GM21367 (cell line): ENCODE measurements around the gene C8A.

Source experiments
- ATAC-seq: cut with Tn5 transposase; IDR thresholded peaks from one replicate; pipeline ENCODE4 v1.9.1; 2021; ENCODE audit not compliant: unreplicated experiment

C8A gene

GRCh38 chr1:56890229-56890628 lies 35.6 kb downstream of the C8A start:
- no peak for ATAC-seq

GRCh38 chr1:56894014-56894413 lies 39.4 kb downstream of the C8A start:
- ATAC-seq: no peak

- ATAC-seq: no peak
These were observed 42.8 kb downstream of the C8A start for GRCh38 chr1:56897150-56898004.

GRCh38 chr1:56898005-56898373 lies 43.4 kb downstream of the C8A start:
- ATAC-seq: no peak

- ATAC-seq: no peak
These were observed 44.3 kb downstream of the C8A start for GRCh38 chr1:56898879-56899278.

- no peak for ATAC-seq
These were observed 47.1 kb downstream of the C8A start for GRCh38 chr1:56901716-56902115.

- no peak for ATAC-seq
These were observed 49.2 kb downstream of the C8A start for GRCh38 chr1:56903778-56904177.

GRCh38 chr1:56904663-56905397 lies 50.2 kb downstream of the C8A start:
- no peak for ATAC-seq

DNA sequence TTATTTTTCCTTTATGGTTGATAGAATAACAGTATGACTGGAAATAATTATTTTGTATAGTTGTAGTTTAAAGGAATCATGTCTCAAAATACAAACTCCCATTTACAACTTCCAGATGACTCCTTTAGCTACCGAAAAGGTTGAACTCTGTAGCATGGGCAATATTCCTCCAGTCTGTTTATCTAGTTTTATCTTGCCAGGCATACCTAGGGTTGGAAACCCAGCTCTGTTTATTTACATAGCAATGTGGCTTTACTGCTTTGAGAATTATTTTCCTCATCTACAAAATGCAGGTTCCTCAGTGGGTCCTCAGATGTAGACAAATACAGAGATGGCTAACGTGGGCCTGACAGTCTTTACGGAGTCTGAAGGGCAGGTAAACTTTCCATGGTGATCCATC lies 51.1 kb downstream of the C8A start:
- no peak for ATAC-seq

DNA sequence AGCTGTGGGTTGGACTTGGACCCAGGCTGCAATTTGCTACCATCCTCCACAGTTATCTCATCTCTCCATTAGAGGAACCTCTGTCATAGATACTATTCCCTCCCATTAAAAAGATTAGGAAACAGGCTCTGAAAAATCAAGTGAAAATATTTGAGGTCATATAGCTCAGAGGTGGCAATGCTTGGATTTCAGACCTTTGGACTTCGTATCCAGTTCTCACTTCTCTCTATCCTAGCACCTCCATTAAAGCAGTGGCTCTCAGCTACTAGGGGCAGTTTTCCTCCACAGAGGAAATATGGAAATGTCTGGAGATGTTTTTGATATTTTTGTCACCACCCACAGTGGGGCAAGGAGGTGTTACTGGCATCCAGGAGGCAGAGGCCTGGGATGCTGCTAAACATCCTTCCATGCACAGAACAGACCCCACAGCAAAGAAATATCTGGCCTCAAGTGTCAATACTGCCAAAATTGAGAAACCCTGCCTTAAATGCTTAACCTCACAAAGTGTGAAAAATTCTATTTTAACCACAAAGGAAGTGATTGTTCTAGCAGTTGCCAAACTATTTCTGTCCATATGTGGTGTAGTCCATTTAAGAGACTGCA lies 54.1 kb downstream of the C8A start:
- ATAC-seq: no peak

DNA sequence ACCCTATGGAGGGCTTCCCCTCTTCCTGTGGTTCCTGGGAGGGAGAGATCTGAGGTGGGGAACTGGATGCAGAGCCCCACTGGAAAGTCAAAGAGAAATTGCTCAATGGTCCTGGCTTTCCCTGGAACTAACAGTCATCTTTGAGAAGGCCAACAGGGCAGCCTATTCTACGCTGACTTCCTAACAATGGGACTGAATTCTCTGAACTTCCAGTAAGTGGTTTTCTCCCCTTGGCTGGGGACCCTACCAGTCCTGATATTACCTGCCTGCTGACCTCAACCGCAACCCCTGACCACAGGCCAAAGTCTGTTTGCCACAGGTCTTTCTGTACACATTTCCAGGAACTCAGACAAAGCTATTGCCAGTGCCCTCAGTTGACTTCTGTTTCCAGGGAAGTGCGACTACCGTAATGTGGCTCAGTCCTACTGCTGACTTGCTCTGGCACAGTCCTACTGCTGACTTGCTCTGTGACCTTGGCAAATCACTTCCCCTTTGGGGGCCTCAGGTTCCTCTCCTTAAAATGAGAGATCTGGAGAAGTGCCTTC lies 55.9 kb downstream of the C8A start:
- no peak for ATAC-seq

GRCh38 chr1:56911098-56911938 lies 56.7 kb downstream of the C8A start:
- no peak for ATAC-seq

- no peak for ATAC-seq
These were observed 57.7 kb downstream of the C8A start for GRCh38 chr1:56912325-56912724.

- ATAC-seq: no peak
These were observed 61.4 kb downstream of the C8A start for GRCh38 chr1:56915960-56916359.

GRCh38 chr1:56916630-56917029 lies 62.0 kb downstream of the C8A start:
- ATAC-seq: no peak

DNA sequence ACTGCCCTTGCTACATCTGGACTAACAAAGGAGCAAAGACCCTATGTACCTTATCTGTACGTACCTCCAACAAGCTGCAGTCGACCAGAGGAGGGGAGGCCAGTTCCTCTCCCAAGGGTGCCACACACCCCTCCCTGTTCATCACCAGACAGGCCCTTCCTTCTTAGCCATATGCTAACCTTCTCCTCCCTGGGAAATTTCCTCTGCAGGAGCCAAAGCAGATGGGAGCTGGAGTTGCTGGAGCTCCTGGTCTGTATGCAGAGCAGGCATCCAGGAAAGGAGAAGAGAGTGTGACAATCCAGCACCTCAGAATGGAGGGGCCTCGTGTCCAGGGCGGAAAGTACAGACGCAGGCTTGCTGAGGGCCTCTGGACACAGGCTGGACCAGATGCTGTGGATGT lies 62.8 kb downstream of the C8A start:
- no peak for ATAC-seq

DNA sequence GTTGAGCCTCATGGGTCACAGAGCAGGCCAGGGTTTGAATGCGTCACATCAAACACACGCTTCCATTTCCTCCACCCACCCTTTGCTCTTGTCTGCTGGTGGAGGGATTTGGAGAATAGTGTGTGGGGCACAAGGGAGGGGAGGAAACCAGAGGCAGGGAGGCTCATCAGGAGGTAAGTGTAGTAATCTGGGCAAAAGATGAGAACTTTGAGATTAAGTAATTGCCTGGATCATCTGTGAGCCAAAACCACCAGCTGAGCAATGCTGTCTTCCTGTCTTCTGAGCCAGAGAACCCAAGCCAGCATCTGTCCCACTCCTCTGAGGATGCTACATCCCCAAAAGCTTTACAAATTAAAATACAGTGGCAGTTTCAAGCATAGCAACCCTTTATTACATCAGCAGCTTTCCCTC lies 66.0 kb downstream of the C8A start:
- ATAC-seq: no peak

DNA sequence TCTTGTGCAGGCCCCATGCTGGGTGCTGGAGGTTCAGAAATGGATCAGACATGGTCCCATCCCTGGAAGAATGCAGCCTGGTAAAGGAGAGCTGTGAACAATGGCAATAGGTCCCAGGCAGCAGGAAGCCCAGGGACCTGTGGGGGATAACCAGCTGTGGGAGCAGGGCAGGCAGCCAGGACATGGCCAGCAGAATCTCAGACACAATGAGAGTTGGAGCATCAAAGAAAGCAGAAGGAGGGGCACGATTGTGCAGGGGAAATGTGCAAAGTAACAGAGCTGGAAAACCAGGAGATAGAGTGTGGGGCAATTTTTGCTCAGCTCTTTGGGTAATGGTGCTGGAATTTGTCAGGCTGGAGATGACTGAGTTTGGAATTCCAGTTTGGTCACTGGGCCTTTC lies 66.9 kb downstream of the C8A start:
- no peak for ATAC-seq

- ATAC-seq: no peak
These were observed 67.5 kb downstream of the C8A start for GRCh38 chr1:56922070-56922469.

GRCh38 chr1:56922507-56922906 lies 67.9 kb downstream of the C8A start:
- no peak for ATAC-seq

GRCh38 chr1:56923201-56923600 lies 68.6 kb downstream of the C8A start:
- ATAC-seq: no peak
